GM19467 (cell line): ENCODE results near the gene RMRP.
"Not testable (repeated sequence)": the region's sequence is repeated elsewhere in the genome, so short reads cannot be mapped to it uniquely, and the experiment has no call there.

Experiments
- ATAC-seq: cut with Tn5 transposase; IDR thresholded peaks from one replicate; pipeline ENCODE4 v1.9.1; 2021; ENCODE audit warnings: mild to moderate bottlenecking, moderate library complexity; ENCODE audit not compliant: unreplicated experiment

The RMRP gene

DNA sequence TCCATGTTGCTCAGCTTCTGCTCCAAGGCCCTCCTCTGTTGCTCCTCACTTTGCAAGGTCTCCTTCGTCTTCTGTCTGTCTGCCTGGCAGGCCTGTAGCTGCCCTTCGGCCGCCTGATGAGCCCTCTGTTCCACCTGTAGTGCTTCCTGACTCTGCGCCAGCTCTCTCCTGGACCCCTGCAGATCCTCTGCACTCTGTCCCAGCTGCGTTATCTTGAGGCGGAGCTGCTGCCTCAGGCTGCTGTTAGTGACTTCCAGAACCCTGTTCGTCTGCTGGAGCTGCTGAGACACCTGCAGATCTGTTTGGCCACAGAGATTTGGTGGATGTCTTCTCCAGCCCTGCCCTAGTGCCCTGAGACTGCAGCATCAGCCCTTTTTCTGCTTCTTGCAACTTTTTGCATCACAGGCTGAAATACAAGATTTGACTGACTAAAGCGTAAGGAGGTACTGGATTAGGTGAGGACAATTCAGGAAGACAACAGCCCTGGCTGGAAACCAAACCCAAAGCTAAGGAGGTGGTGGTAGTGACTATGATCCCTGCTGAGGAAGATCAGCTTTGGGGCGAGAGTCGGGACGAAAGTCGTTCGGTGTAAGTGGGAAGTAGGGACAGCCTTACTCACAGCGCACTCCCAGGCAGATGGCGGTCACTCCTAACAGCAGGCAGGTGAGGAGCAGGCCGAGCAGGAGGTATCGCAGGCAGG lies 41.7 kb downstream of the RMRP start:
- no peak for ATAC-seq

DNA sequence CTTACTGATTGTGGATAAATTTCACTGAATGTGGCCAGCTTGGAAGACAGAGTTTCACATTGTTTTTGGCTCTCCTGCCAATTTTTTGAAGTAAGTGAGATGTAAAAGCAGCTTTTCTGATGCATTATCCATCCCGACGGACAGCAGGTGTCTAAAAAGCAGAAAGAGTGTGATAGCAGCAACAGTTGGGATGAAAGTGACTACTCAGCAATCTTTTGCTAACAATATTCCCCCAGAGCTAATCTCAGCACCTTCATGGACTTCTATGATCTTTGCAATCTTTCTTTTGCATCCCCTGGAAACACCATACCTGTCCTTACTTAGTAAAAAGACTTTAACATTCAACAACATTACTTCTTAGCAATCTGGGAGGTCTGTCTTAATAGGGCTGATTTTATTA lies 45.0 kb downstream of the RMRP start:
- no peak for ATAC-seq

DNA sequence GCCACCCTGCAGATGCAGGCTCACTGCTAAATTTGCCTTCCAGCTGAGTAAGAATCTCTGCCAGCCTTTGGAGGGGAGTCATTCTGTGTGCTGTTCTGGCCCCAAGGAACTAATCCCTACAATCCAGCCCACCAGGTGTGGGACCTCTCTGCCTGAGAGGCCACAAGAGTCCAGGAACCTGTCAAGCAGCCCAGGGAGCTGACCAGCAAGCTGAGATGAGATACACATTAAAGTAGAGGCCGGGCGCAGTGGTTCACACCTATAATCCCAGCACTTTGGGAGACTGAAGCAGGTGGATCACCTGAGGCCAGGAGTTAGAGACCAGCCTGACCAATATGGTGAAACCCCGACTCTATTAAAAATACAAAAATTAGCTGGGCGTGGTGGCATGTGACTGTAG lies 45.8 kb downstream of the RMRP start:
- not testable (repeated sequence) for ATAC-seq

DNA sequence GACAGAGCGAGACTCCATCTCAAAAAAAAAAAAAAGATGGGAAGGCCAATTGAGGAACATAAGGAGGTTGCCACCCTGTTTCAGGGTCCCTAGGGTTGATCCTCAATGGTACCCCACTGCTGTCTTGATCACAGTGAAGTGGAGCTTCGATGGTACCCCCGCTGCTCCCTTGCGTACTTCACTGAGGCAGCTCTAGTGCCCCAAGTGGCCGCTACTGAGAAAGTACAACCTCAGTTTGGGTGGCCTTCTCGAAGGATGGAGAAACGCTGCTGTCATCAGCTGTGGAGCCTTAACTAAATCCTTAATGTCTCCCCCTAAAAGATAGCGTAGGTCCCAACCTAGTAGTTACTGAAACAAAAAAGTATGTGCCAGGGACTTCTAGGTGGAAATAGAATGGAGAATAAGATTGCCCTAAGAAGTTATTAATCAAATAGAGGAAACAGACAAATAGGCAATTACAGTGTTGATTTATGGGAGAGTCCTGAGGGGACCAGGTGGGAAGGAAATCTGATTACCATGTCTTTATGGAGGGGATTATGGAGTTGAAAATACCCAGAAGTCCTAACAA lies 46.5 kb downstream of the RMRP start:
- ATAC-seq: no peak

DNA sequence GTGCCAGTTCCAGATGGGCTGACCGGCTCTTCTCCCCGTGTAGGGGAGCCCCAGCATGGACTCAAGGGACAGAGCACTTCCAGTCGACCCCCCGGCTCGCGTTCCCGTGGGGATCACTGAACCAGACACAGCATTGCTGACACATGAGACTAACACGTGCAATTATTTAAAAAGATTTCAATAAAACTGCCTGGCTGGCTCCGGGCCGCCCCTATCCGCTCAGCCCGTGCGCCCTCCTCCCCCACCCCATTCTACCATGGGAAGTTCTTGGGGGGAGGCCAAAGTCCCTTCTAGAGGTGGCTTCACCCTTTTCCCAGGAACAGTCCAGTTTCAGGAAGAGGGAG lies 48.0 kb downstream of the RMRP start:
- ATAC-seq: no peak

DNA sequence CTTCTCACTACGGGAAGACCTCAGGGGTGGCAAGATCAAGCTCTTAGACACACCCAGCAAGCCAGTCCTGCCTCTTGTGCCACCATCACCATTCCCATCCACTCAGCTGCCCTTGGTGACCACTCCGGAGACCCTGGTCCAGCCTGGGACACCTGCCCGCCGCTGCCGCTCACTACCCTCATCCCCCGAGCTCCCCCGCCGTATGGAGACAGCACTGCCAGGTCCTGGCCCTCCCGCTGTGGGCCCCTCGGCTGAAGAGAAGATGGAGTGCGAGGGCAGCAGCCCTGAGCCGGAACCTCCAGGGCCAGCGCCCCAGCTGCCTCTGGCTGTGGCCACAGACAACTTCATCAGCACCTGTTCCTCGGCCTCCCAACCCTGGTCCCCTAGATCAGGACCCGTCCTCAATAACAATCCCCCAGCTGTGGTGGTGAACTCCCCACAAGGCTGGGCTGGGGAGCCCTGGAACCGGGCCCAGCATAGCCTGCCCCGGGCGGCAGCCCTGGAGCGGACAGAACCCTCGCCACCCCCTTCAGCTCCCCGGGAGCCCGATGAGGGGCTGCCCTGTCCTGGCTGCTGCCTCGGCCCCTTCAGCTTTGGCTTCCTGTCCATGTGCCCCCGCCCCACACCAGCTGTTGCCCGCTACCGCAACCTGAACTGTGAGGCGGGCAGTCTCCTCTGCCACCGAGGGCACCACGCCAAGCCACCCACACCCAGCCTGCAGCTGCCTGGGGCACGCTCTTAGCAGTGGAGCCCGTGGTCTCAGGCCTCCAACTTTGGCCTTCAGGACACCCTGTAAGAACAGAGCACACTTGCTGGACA lies 48.6 kb downstream of the RMRP start:
- no peak for ATAC-seq

DNA sequence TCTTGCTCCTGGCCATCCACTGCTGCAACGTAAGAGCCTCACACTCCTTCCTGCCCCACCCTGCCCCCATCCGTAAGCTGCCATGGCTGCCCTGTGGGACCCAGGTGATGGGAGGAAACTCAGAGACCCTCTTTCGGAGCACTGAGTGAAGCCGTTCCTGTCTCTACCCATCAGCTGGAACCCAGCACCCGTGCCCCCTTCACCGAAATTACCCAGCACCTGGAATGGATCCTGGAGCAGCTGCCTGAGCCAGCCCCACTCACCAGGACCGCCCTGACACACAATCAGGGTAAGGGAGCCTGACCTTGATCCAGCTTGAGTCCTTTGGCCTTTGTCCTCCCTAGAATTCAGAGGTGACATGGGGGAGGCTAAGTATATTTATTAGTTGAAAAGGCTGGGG lies 49.6 kb downstream of the RMRP start:
- no peak for ATAC-seq
